ENCODE data around the gene NMT2.

The NMT2 gene

DNA sequence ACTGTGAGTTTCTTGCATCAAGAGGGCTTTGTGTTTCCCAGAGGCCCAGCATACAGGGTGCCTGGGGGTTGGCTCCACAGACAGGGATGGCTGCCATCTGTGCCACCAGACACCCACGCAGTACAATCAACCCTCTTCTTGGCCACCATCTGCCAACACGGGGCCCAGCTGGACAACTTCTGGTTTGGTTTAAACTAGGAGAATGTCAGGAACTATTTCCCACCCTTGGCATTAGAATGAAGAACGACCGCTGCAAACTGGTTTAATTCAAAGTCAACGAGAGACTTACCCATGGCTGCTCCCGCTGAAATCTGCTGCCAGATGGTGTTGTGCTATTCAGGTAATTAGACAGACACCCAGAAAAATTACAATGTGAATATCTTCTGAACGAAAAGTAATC is 27.8 kb downstream of the NMT2 start:
- no peak for DNase-seq

DNA sequence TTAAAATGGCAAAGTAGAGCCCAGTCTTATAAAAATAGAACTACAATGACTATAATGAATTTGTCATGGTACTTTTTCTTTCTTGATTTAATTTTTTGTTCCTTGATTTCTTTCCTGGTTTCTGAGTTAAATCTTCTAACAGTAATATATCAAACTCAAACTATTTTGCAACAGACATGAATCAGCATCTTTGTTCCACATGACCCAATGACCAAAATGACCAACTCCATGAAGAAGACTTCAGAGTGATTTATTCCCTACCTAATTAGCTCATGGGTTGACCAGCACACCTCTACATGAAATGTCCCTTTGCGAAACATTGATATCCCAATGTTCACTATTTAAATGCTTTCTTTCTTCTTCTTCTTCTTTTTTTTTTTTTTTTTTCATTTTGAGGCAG is 30.9 kb downstream of the NMT2 start:
- no peak for DNase-seq

- no peak for DNase-seq
These were observed 31.5 kb downstream of the NMT2 start for GRCh38 chr10:15137036-15137359.

- no peak for DNase-seq
These were observed 32.1 kb downstream of the NMT2 start for GRCh38 chr10:15136129-15137035.

GRCh38 chr10:15131330-15131729 is 37.2 kb downstream of the NMT2 start:
- no peak for DNase-seq

DNA sequence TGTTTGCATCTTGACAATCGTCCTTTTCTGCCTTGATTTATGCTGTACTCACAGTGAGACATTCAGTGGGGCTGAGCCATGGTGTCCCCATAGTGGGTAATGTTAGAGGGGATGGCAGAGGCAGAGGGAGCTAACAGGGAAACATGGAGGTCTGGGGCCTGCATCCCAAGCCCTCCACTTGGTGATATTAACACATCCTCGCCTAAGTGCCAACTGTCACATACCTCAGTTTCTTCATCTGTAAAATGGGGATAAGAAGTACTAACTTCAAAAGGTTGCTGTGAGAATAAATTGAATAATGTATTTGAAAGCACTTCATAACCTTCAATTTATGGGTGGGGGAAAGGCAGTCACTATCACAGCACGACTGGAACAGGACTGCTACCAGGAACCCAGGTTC is 43.6 kb downstream of the NMT2 start:
- no peak for DNase-seq

DNA sequence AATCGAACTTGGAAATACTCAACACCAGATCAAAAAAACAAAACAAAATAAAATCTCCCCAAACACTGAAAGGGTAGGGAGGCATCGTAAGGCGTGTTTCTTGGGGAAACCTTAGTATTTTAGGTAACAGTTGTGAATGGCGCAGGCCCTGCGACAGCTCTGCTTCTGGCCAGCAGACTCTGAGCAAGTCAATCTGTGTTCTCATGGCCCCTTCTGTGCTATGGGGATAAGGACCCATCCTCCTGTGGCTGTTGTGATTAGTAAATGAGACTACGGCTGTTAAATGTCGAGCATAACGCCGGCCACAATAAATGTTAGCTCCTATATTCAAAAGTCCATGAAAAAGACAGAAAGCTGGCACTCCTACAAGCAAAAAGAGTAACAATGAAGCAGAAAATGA is 44.3 kb downstream of the NMT2 start:
- no peak for DNase-seq

GRCh38 chr10:15123749-15124184 is 44.7 kb downstream of the NMT2 start:
- DNase-seq: no peak

GRCh38 chr10:15122477-15123030 is 45.9 kb downstream of the NMT2 start:
- DNase-seq: no peak

GRCh38 chr10:15121707-15122106 is 46.8 kb downstream of the NMT2 start:
- DNase-seq: no peak

GRCh38 chr10:15120523-15120922 is 48.0 kb downstream of the NMT2 start:
- no peak for DNase-seq

GRCh38 chr10:15118615-15119014 is 49.9 kb downstream of the NMT2 start:
- DNase-seq: no peak

DNA sequence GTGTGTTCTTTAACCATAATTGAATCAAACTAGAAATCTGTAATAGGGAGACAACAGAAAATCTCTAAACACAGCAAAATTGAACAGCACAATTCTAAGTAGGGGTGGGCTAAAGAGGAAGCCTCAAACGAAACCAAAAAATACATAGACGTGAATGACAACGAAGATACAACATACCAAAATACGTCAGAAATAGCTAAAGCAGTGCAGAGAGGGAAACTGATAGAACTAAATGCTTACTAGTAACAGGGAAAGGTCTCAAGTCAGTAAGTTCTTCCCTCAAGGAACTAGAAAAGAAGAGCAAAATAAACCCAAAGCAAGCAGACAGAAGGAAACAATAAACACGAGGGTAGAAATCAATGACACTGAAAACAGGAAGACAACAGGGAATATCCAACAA is 52.3 kb downstream of the NMT2 start:
- no peak for DNase-seq

- no peak for DNase-seq
These were observed 54.7 kb downstream of the NMT2 start for GRCh38 chr10:15113766-15114165.

DNA sequence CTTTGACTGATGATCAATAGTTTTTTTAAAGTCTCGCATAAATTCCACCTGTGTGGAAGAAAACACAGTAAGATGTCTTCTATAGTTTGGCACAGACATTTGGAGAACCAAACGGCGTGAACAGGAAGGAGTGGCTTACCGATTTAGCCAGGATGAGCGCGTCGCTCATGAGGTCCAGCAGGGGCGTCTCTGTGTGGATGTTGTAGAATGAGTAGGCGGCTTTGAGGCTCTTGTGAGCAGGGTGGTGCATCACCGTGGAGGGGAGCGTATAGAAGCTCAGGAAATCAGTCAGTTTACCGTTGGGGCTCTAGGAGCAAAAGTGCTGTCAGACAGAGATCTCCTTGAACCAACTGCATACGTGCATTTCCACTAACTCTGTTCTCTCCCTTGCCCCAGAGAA is 55.8 kb downstream of the NMT2 start:
- DNase-seq: no peak

DNA sequence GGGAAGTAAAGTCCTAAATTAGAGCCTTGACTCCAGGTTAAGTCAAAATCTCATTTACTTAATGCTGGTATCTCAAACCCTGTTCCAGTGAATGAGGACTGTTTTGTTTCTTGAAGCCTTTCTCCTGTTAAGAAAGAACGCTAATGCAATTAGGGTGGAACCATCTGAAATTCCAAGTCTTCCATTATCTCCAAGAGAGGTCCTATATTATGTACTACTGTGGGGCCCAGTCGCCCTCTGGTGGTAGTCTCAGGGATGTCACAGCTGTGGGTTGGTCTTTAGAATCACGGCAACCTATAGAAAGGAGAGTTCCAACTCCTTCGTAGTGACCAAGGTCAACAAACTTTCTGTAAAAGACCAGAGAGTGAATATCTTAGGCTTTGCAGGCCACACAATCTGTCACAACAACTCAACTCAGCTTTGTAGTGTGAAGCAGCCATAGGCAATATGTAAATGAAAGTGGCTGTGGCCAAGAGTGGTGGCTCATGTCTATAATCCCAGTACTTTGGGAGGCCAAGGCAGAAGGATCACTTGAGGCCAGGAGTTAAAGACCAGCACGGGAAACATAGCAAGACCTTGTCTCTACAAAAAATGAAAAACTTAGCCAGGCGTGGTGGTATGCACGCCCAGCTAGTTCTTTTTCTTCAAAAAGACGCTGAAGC is 62.0 kb downstream of the NMT2 start:
- peak; percentile 15 for DNase-seq

DNA sequence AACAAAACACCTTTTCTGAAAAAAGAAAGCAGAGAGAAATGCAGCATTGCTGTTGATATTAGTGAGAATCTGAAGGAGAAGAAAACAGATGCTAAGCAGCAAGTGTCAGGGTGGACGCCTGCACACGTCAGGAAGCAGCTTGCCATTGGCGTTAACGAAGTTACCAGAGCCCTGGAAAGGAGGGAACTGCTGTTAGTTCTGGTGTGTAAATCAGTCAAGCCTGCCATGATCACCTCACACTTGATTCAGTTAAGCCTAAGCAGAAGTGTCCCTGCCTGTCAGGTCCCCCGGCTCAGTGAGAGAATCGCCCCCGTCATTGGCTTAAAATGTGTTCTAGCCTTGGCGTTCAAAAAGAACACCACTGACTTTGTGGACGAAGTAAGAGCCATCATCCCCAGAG is 65.0 kb downstream of the NMT2 start:
- no peak for DNase-seq

DNA sequence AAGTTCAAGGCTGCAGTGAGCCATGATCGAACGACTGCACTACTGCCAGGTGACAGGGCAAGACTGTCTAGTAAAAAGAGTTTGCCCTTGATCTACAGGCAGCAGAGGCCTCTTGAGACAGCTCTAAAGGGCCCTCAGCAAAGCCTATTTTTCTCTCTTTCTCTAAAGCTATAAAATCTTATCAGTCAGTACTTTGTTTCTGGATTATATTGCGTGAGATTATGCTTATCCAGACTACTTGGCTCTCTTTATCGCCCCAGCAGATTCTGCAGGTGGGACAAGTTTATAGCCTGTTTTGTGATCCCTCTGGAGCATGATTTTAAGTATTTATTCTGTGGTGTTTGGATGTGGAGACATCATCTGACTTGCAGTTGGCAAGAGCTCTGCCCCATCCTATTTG is 68.6 kb downstream of the NMT2 start:
- no peak for DNase-seq

DNA sequence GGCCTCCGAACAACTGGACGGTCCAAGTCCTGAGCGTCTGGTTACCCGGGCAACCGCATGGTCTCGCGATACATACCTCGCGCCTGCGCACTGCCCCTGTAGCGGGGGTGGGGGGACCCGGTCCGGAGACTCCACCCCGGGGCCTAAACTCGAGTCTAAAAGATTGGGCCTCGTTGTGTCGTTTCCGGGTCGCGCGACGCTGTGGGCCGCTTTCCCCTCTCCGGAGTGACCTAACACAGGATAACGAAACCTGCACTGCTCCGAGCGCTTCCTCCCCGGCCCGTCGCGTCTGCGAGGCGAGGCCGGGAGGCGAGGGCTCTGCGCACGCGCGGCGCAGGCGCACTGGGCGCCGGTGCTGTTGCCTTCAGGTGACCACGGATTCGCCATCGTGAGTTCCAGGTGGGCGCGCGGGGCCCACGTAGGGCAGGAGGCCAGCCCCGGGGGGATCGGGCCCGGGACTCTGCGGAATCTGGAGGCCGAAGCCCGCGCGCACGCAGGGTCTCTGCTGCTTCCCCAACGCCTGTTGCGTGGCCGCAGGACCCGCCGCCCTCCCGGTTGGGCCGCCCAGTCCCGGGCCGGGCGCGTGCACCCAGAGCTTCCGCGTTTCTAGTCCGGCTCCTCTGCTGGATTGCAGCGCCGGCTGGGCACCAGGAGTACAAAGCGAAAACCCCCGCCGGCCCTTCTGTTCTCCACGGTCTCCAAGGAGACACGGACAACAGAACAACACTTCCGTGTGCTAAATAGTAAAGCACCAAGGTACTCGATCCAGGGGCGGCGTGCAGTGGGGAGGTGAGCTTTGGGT is 71.3 kb downstream of the NMT2 start, which contains the start of gene RPP38:
Gene RPP38, plus strand, starts transcription at position 345 of the 802 bp plus-strand sequence. CDS start 5,960 bp downstream, outside the sequence.
- DNase-seq: peak; percentile 66

DNA sequence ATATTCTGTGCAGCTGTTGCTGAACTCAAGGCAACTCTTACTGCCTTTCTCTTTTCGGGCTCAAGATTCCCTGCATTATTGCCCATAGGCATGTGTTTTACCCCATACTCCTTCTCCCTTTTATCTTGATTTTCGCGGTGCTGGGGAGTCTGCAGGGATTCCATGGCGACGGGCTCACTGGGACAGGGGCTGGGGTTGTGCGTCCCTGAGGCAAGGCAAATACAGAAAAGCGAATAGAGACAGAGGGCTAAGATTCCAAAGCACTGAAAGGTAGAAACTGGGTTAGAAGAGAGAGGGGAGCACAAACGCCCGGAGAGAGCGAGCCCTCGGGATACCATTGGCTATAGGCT is 71.9 kb downstream of the NMT2 start:
- DNase-seq: no peak

DNA sequence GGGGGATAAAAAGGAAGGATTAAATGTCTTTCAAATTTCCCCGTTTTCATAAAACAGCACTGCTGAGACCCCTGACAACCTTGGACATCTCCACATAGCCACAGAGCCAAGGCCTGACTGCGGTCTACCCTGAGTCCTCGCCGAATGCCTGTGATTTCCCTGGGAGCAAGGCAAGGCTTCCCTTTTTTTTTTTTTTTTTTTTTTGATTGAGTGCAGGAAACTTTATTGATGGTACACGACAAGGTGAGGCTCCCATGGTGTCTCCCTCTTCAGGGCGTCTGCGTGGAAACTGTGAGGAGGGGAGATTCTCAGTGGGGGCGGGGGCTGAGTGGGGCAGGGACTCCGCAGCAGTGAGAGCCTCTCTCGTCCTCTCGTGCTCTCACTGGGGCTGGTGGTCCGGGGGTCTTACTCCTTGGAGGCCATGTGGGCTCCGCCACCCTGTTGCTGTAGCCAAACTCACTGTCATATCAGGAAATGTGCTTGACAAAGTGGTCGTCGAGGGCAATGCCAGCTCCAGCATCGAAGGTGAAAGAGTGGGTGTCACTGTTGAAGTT is 75.6 kb downstream of the NMT2 start:
- no peak for DNase-seq

- DNase-seq: no peak
These were observed 77.1 kb downstream of the NMT2 start for GRCh38 chr10:15091418-15091817.

Measured in NCI-H748 treated with DMSO at 0.1 percent for 48 hours (cell line).